K562 (cell line): ENCODE measurements around the gene ABCC9. TPM values are rescaled to one million over a fixed set of nuclear protein-coding genes. Genes with fewer than 3 reads are reported as not detected.

Experiments
- ATAC-seq: fragments of 200-7000 bp; cut with Tn5 transposase; 3 replicates; pipeline ENCODE4 v1.9.1; 2020; ENCODE audit warnings: moderate library complexity
- BruUV-seq: library from RNA; stranded (reverse); fragments of 400-500 nt; replicated peaks from 2 replicates; lab custom pipeline; 2021; lab: Mats Ljungman, UMichigan
- CTCF ChIA-PET: fragments of 300-600 bp; formaldehyde crosslinking; extraction: SDS; loops from one replicate; lab custom pipeline; 2021; ENCODE audit warnings: low intra/inter-chr PET ratio; lab: Yijun Ruan, JAX
- POLR2A ChIA-PET: fragments of 300-600, 350-650 bp; sonication (Branson Sonifier 250); formaldehyde crosslinking; extraction: SDS; loops from one replicate; lab custom pipeline; 2021; ENCODE audit warnings: antibody characterized with exemption, inconsistent platforms; lab: Yijun Ruan, JAX
- DNase-seq, 4 experiments: peaks; one replicate each; pipeline versions ENCODE4 v3.0.0 to v3.0.0-alpha.2; 2011 to 2018; ENCODE audit warnings: low spot score in 3 of 4, mixed read lengths in 3 of 4; ENCODE audit errors: extremely low read depth in 1 of 4
- FAIRE-seq: peaks from 2 replicates; lab custom pipeline; 2011; peaks lifted over from hg19 to GRCh38; lab: Jason Lieb, UNC
- H2AFZ ChIP-seq: 2 replicates; pipeline ENCODE4 v1.6.0; 2011; ENCODE audit warnings: low read depth, low read length, control low read depth, inconsistent platforms
- H3K27ac ChIP-seq: fragments of 200-600 bp; 3 replicates; pipeline ENCODE4 v1.8.0; 2011; ENCODE audit warnings: low read depth, mild to moderate bottlenecking, control low read depth, inconsistent platforms, low read length, moderate library complexity, mixed read lengths; ENCODE audit errors: extremely low read depth
- H3K27me3 ChIP-seq, 2 experiments: fragments of 300-600 bp in 1 of 2; 2 replicates in 1 of 2; 3 replicates in 1 of 2; pipeline versions ENCODE4 v1.6.0 to v1.8.0; 2011; ENCODE audit warnings: inconsistent platforms in 2 of 2, low read length in 2 of 2, mild to moderate bottlenecking in 1 of 2, mixed read lengths in 1 of 2, moderate library complexity in 1 of 2; ENCODE audit not compliant: control insufficient read depth in 2 of 2, insufficient read depth in 2 of 2
- H3K36me3 ChIP-seq: fragments of 300-600 bp; 3 replicates; pipeline ENCODE4 v1.8.0; 2011; ENCODE audit warnings: mild to moderate bottlenecking, low read length, inconsistent platforms; ENCODE audit not compliant: control insufficient read depth, insufficient read depth
- H3K4me1 ChIP-seq, 2 experiments: fragments of 200-600 bp in 1 of 2; replicated peaks in 1 of 2; 2 replicates in 1 of 2; 3 replicates in 1 of 2; pipeline versions ENCODE4 v1.5.1 to v1.8.0; 2011; ENCODE audit warnings: inconsistent platforms in 2 of 2, low read length in 2 of 2, mild to moderate bottlenecking in 1 of 2, mixed read lengths in 1 of 2, moderate library complexity in 1 of 2; ENCODE audit not compliant: control insufficient read depth in 2 of 2, insufficient read depth in 2 of 2
- H3K4me2 ChIP-seq: 2 replicates; pipeline ENCODE4 v1.6.1; 2011; ENCODE audit warnings: low read length, control low read depth, inconsistent platforms, mixed read lengths; ENCODE audit not compliant: insufficient read depth
- H3K4me3 ChIP-seq: fragments of 200-600 bp; sonication (generic), shearing (Covaris generic); 2 replicates; pipeline ENCODE4 v1.5.1; 2016; ENCODE audit warnings: control low read depth, inconsistent platforms
- H3K79me2 ChIP-seq: fragments of 200-600 bp; 3 replicates; pipeline ENCODE4 v1.8.0; 2011; ENCODE audit warnings: low read length, inconsistent platforms; ENCODE audit not compliant: control insufficient read depth, insufficient read depth
- H3K9ac ChIP-seq, 2 experiments: 2 replicates each; pipeline versions ENCODE4 v1.6.0 to v1.6.1; 2011; ENCODE audit warnings: low read depth in 2 of 2, low read length in 2 of 2, control low read depth in 1 of 2, inconsistent platforms in 1 of 2, mild to moderate bottlenecking in 1 of 2, mixed read lengths in 1 of 2; ENCODE audit not compliant: insufficient read depth in 1 of 2
- H3K9me1 ChIP-seq: one replicate; pipeline ENCODE4 v1.6.0; 2011; ENCODE audit warnings: inconsistent platforms, mild to moderate bottlenecking, low read length, moderate library complexity; ENCODE audit not compliant: control insufficient read depth, insufficient read depth
- H3K9me3 ChIP-seq: replicated peaks from 2 replicates; pipeline ENCODE4 v1.5.1; 2011; ENCODE audit warnings: low read depth, low read length, inconsistent platforms; ENCODE audit not compliant: control insufficient read depth, insufficient read depth
- H4K20me1 ChIP-seq: replicated peaks from 2 replicates; pipeline ENCODE4 v1.6.1; 2011; ENCODE audit warnings: low read length, inconsistent platforms, mixed read lengths; ENCODE audit not compliant: control insufficient read depth, insufficient read depth
- NFIX ChIP-seq: fragments of 250-450 bp; sonication (Bioruptor Pico); IDR thresholded peaks from 2 replicates; pipeline ENCODE4 v1.4.0; 2020; ENCODE audit warnings: low read depth, mild to moderate bottlenecking, moderate library complexity
- SIN3A ChIP-seq, 2 experiments: fragments of 150-350 bp in 1 of 2; IDR thresholded peaks; 2 replicates each; pipeline ENCODE4 v1.6.1; 2011 to 2016; ENCODE audit warnings: borderline replicate concordance in 2 of 2, low read depth in 2 of 2, low read length in 2 of 2, mild to moderate bottlenecking in 2 of 2, moderate library complexity in 2 of 2; ENCODE audit not compliant: control insufficient read depth in 1 of 2
- XRCC5 ChIP-seq: fragments of 200-400 bp; formaldehyde crosslinking; IDR thresholded peaks from 2 replicates; pipeline ENCODE4 v1.6.1; 2017; ENCODE audit warnings: low read depth, mild to moderate bottlenecking, low read length
- ZBTB5 ChIP-seq: fragments of 450-650 bp; IDR thresholded peaks from 2 replicates; pipeline ENCODE4 v1.6.1; 2017; ENCODE audit warnings: antibody characterized with exemption
- ZBTB7A ChIP-seq: IDR thresholded peaks from 2 replicates; pipeline ENCODE4 v1.6.1; 2011; ENCODE audit warnings: low read depth, mild to moderate bottlenecking, low read length, moderate library complexity, borderline replicate concordance; ENCODE audit not compliant: control insufficient read depth
- WGBS: fragments of 100-300 bp; shearing (Covaris generic); methylation state at CpG from one replicate; pipeline ENCODE4 v1.1.6; 2016; ENCODE audit warnings: low coverage, mixed read lengths; ENCODE audit not compliant: insufficient coverage; ENCODE audit errors: missing lambda C conversion rate; 5-methylcytosine and 5-hydroxymethylcytosine counted together
- in situ Hi-C: fragments of 300-500 bp; cut with MboI; formaldehyde crosslinking; loops from 4 replicates; pipeline ENCODE4 v1.15.0; 2018; ENCODE audit warnings: inconsistent platforms, mixed read lengths
- intact Hi-C: fragments of 100-400 bp; cut with micrococcal nuclease; formaldehyde crosslinking; loops from 2 replicates; pipeline ENCODE4 v1.14.2; 2022
- polyA plus RNA-seq, 8 experiments: library from polyadenylated mRNA; depleted of rRNA in 4 of 8; stranded (reverse) in 5 of 8; unstranded in 3 of 8; fragments of >200 nt; fragmentation: Nextera tagmentation in 2 of 8; fragmentation: Illumina TruSeq in 1 of 8; extraction: Ambion mirVana in 2 of 8; extraction: Trizol in 1 of 8; gene quantifications; 2 replicates each; pipeline versions ENCODE4 v1.2.1 to v1.2.3, GENCODE V29; 2011 to 2014; ENCODE audit warnings: inconsistent platforms in 1 of 8, missing spikeins in 1 of 8
- total RNA-seq, 7 experiments: library from RNA; depleted of rRNA in 6 of 7; stranded (reverse); fragments of >200 nt in 6 of 7; fragmentation: Illumina TruSeq in 2 of 7; extraction: Trizol in 2 of 7; gene quantifications; 2 replicates each; pipeline versions ENCODE4 v1.2.1 to v1.2.3, GENCODE V29; 2011 to 2021; ENCODE audit warnings: low replicate concordance in 1 of 7
- TF ChIP-seq, protein P1 (sequence below): fragments of 250-450 bp; sonication (Bioruptor Pico); IDR thresholded peaks from 2 replicates; pipeline ENCODE4 v1.5.0; 2022; ENCODE audit warnings: mild to moderate bottlenecking
- TF ChIP-seq, protein P2 (sequence below): fragments of 250-450 bp; sonication (Bioruptor Pico); IDR thresholded peaks from 2 replicates; pipeline ENCODE4 v1.8.0; 2022; ENCODE audit warnings: moderate library complexity, mild to moderate bottlenecking, inconsistent platforms
- TF ChIP-seq, protein P3 (sequence below): fragments of 250-450 bp; sonication (Bioruptor Pico); IDR thresholded peaks from 2 replicates; pipeline ENCODE4 v1.6.1; 2021; ENCODE audit warnings: mild to moderate bottlenecking

Gene ABCC9
- total and polyA plus RNA-seq, 9 of the 15 experiments (the other 6 are each of a cell fraction or from before 2014, with no cell fraction given) = 0.05 to 0.40 (median 0.18) TPM

DNA sequence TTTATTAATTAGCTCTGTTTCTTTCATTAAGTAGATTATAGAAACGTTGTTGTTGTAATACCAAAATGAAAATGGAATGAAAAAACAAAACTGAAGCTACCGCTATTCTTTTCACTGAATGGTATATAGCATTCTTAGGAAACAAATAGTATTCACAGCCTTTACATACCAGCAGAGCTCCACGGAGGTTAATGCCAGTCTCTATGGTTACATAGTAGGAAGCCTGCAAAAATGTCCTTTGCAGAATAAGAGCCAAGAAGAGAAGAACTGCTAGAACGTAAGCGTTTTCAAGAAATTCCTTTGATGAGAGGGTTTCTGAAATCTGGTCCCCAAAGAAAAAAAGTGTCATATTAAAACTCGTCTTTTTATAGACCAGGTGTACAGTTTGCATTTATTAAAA, 30.6 kb downstream of the ABCC9 start:
- no peak overlapping the region for H3K4me2 ChIP-seq
- no peaks in the 10 kb centered on the region for H3K27me3 ChIP-seq
- H4K20me1 ChIP-seq = no peaks in the 10 kb centered on the region
- in situ Hi-C loops (no loop called here), intact Hi-C loops (no loop called here)
- no peak for ATAC-seq
- CTCF ChIA-PET = no interaction called here
- TF ChIP-seq SIN3A (IDR thresholded peaks at IDR 0.05; ENCODE audit: borderline replicate concordance in 2 of 2, control insufficient read depth in 1 of 2, low read depth in 2 of 2, low read length in 2 of 2) (no peak), ZBTB5 (no peak), ZBTB7A (no peak), XRCC5 (no peak), NFIX (CRISPR knock-in tag) (no peak)
- TF ChIP-seq, protein P1, sequence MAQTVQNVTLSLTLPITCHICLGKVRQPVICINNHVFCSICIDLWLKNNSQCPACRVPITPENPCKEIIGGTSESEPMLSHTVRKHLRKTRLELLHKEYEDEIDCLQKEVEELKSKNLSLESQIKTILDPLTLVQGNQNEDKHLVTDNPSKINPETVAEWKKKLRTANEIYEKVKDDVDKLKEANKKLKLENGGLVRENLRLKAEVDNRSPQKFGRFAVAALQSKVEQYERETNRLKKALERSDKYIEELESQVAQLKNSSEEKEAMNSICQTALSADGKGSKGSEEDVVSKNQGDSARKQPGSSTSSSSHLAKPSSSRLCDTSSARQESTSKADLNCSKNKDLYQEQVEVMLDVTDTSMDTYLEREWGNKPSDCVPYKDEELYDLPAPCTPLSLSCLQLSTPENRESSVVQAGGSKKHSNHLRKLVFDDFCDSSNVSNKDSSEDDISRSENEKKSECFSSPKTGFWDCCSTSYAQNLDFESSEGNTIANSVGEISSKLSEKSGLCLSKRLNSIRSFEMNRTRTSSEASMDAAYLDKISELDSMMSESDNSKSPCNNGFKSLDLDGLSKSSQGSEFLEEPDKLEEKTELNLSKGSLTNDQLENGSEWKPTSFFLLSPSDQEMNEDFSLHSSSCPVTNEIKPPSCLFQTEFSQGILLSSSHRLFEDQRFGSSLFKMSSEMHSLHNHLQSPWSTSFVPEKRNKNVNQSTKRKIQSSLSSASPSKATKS (CRISPR knock-in tag) = no peak
- TF ChIP-seq, protein P2, sequence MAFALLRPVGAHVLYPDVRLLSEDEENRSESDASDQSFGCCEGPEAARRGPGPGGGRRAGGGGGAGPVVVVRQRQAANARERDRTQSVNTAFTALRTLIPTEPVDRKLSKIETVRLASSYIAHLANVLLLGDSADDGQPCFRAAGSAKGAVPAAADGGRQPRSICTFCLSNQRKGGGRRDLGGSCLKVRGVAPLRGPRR (CRISPR knock-in tag) = no peak
- TF ChIP-seq, protein P3, sequence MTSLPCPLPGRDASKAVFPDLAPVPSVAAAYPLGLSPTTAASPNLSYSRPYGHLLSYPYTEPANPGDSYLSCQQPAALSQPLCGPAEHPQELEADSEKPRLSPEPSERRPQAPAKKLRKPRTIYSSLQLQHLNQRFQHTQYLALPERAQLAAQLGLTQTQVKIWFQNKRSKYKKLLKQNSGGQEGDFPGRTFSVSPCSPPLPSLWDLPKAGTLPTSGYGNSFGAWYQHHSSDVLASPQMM = no peak
- no peak for DNase-seq
- FAIRE-seq = no peak
- H3K27ac ChIP-seq = no peak overlapping the region
- no peaks in the 10 kb centered on the region for H3K9me1 ChIP-seq
- whole genome bisulfite sequencing = 12% methylated on average over 6 of the region's 6 CpGs
- no TSS peak for BruUV-seq
- H3K79me2 ChIP-seq = no peaks in the 10 kb centered on the region
- no peaks in the 10 kb centered on the region for H3K4me1 ChIP-seq
- no peak overlapping the region; a peak in 1 of 4 replicates for H3K9ac ChIP-seq
- H3K4me3 ChIP-seq = no peak overlapping the region
- POLR2A ChIA-PET = no interaction called here
- H3K36me3 ChIP-seq = no peaks in the 10 kb centered on the region
- no peaks in the 10 kb centered on the region for H3K9me3 ChIP-seq
- no peak overlapping the region for H2AFZ ChIP-seq
